ENCODE data around the gene ARHGAP21.
"Not testable (repeated sequence)": the region's sequence is repeated elsewhere in the genome, so short reads cannot be mapped to it uniquely, and the experiment has no call there.

ARHGAP21 gene

DNA sequence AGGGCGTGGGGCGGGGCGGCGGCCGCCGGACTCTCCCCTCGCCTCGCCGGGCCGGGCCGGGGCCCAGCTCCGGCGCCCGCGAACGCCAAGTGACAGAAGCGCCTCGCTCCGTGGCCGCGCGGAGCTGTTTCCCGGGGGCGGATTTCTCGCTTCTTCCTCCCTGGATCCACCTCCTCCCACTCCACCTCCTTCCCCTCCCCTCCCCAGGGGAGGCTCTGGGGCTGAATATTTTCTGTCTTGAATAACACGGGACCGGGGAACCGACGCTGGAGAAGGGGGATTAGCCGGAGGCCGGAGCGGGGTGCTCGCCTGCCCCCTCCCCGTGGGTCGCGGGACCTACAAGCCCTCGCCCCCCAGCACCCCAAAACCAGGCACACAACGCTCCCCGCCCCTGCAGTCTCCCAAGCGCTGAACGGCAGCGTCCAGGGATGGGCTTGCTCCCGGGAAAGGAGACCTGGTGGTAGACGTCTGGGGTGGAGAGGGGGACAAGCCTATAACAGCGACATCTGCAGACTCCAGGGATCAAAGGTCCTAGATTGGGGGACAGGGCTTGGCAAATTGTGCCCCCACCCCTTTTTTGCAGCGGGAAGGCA, at the start of gene ARHGAP21:
TSS of gene ARHGAP21 (minus strand) at position 100 of the 593 bp plus-strand sequence. CDS start 1,988 bp downstream, outside the sequence.
- DNase-seq: peak; percentile 30

DNA sequence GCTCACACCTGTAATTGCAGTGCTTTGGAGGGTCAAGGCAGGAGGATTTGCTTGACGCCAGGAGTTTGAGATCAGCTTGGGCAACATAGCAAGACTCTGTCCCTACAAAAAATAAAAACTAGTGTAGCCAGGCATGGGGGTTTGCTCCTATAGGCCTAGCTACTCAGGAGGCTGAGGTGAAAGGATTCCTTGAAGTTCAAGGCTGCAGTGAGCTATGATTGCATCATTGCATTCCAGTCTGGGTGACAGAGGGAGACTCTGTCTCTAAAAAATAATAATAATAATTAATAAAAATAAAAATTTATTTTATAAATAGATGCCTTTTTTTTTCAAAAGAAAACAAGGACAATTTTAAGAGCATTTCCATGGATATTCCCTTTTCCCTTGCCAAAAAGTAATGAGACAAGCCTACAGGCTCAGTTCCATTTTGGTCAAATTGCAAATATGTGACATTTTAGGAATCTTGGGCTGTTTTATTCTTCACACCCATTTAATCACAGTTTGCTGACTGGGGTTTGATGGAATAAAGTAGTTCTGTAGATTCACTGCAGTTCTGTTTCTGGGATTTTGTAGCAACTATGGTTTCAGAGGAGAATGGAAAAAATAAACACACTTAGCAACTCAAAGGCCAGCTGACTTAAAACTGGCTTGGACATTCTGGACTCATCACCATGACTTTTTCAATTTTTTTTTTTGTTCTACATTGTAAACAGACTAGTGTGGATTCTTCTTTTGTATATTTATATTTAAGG, 48.4 kb upstream of the ARHGAP21 start:
- no peak for DNase-seq

DNA sequence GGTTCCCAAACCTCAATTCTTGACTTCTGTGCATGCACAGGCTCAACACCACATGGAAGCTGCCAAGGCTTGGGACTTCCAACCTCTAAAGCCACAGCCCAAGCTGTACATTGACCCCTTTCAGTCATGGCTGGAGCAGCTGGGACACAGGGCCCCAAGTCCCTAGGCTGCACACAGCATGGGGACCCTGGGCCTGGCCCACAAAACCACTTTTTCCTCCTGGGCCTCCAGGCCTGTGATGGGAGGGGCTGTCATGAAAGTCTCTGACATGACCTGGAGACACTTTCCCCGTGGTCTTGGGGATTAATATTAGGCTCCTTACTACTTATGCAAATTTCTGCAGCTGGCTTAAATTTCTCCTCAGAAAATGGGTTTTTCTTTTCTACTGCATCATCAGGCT, 41.3 kb upstream of the ARHGAP21 start:
- DNase-seq: not testable (repeated sequence)

DNA sequence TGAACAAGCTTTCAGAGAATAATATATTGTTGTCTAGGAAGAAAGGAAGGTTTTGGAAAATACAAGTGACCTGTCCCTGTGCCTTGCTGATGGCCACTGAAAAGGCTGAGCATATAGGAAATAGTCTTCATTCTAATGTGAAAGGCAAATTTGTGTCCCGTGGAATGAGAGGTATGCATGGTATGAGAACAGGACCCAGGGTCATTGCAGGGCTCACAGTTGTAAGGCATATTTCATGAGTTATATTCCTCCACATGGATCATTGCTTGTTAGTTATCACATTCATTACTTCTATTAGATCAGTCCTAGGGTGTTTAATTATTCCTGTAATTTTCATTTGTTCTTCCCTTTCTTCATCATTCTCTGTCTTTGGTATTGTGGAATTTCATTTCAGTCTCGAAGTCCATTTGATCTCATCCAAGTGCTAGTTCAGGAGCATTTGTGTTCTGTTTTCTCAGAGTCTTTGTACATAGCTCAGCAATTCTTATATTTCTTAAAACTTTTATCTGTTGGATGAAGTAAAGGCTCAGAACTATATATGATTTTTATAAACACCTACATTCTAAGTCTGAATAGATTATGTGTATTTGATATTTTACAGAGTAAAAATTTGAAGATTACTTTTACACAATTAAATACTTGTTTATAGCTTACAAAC, 39.4 kb upstream of the ARHGAP21 start:
- DNase-seq: no peak

DNA sequence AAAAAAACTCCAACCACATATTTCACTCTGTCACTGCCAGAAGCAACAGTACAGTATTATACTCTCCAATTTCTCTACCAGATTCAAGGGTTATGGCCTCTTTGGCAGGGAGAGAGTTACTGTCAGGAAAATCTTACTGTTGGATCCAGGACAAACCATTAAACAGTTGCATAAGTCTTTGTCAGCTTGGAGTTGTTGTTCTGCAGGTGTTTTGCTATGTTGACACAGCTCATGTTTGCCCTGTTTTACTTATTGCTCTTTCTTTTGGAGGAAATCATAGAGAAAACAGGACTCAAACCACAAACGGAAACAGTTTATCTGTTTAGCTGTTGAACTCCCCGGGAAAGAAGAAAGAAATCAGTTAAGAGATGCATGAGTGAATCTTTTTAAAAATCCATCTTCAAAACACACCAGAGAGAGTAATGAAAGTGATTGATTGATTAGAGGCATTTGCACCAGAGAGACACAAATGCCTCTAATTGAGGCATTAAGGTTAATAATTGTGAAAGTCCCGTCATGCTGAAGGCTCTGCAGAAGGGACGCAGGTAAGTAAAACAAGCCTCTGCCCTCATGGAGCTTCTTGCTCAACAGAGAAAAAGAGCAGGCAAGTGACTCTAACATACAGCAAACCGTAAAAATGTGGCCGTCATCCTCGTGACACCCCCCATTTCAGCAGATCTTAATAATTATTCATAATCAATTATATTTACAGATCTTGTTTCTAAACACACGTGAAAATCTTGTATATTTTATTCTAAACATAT, 38.7 kb upstream of the ARHGAP21 start:
- DNase-seq: no peak

DNA sequence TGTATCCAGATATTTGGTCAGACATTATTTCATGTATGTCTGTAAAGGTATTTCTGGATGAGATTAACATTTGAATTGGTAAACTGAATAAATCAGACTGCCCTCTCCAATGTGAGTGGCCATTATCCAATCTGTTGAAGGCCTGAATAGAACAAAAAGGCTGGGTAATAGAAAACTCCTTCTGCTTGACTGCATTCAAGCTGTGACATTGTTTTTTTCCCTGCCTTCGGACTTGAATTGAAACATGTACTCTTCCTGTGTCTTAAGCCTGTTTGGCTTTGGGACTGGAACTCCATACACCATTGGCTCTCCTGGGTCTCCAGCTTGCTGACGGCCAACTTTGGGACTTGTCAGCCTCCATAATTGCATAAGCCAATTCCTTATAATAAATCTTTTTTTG, 36.0 kb upstream of the ARHGAP21 start:
- DNase-seq: no peak

DNA sequence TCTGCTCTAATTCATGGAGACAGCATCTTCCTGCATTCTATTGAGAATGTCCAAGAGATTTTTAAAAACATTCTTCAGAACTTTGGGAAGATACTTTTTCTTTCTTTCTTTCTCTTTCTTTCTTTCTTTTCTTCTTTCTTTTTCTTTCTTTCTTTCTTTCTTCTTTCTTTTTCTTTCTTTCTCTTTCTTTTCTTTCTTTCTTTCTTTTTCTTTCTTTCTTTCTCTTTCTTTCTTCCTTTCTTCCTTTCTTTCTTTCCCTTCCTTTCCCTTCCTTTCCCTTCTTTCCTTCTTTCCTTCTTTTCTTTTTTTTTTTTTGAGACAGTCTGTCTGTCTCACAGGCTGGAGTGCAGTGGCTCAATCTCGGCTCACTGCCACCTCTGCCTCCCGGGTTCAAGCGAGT, 34.6 kb upstream of the ARHGAP21 start:
- not testable (repeated sequence) for DNase-seq

DNA sequence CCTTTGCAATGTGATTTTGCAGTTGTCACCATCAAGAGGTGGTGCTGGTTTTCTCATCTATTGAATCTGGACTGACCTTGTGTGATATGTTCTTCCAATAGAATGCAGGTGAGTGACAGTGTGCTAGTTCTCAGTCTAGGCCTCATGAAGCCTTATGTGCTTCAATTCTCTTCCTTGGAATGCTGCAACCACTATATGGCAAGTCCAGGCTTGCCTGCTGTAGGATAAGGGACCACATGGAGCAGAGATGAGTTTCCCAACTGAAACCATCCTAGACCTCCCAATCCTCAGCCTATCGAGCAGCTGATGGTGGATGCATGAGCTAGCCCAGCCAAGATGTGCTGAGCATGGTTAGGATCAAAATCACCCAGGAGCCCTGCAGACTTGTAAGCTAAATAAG, 32.6 kb upstream of the ARHGAP21 start:
- no peak for DNase-seq

DNA sequence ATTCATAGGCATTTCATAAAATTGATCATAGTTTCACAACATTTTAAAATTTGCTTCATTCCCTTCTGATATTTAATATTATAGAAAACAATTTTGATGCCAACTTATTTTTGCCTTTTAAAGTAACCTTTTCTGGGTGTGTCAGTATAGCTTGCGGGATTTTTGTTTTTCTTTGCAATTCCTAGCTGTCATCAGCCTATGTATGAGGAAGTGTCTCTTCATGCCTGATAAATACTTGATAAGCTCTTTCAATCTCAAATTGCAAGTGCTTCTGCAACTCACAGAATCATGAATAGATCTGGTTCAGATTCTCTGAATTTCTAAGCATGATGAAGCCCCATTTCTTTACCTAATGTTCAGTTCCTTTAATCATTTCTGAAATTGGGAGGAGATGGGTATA, 28.0 kb upstream of the ARHGAP21 start:
- DNase-seq: no peak

DNA sequence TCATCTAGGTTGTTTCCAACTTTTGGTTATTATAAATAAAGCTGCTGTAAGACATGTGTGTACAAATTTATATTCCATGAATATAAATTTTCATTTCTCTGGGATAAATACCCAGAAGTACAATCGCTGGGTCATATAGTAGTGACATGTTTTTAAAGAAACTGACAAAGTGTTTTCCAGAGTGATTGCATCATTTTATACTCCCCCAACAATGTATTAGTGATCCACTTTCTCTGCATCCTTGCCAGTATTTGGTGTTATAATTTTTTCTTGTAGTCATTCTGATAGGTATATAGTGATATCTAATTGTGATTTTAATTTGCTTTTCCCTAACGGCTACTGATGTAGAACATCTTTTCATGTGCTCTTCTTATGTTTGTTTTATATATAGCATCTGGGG, 27.0 kb upstream of the ARHGAP21 start:
- no peak for DNase-seq

DNA sequence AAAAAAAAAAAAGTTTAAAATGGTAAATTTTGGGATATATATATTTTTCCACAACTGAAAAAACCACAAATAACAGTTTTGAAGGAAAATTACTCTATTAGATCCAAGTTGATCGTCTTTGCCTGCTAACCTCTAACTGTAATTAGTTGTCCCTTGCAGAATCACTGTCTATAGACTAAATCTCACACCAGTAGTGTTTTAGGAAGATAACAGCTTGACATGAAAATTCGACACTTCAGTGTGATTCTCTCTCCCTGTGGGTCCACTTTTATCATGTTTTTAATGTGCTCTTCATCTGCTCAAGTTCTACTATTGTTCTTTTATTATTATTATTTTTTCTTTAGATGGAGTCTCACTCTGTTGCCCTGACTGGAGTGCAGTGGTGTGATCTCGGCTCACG, 24.5 kb upstream of the ARHGAP21 start:
- no peak for DNase-seq

DNA sequence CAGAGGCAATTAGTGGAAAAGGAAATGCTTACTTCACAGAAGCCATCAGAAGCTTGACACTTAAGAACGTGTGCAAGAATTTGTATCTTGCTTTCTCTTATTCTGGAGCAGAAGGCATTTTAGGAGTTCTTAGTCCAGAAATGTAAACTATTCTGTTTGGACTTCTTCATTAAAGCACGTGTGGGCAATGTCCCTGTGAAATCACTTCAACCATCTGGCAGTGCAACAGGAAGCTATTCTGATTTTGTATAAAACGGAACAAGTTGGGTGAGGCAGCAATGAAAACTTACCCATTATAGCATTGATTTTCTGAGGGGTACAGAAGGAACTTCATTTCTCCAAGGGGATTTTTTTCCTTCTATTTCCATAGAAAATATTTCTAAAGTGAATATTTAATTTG, 21.3 kb upstream of the ARHGAP21 start:
- DNase-seq: no peak

DNA sequence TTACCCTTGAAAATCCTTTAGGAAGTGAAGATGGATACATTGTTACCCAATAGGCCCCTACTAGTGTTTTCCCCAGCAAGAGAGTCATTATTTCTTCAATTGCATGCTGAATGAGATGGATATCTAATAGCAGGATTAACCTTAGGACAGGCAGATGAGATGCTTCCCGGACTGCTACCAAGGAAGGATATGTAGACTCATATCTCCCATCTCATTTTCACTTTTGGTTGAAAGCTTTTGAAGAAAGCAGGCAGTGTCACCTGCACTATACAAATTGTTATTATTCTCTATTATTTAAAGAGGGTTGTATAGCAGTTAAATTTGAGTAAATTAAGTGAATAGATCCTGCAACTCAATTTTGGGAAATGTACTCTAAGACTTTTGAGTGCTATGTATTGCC, 17.0 kb upstream of the ARHGAP21 start:
- no peak for DNase-seq

DNA sequence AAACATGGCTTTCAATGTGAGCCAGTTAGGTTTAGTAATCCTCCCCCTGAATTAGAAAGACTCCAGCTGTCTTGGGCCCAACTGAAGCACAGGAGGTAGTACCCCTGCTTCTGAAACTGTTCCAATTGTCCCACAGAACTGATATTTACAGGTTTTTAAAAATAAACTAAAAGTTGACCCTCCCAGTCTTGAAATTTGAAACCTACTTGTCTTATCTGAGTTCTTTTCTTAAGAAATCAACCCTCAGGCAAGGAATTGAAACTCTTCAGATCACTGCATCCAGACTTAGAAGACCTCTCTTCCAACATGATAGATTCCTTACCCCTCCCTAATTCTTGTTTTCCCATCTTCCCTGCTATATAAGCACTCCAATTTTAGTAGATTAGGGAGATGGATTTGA, 13.3 kb upstream of the ARHGAP21 start:
- DNase-seq: no peak

DNA sequence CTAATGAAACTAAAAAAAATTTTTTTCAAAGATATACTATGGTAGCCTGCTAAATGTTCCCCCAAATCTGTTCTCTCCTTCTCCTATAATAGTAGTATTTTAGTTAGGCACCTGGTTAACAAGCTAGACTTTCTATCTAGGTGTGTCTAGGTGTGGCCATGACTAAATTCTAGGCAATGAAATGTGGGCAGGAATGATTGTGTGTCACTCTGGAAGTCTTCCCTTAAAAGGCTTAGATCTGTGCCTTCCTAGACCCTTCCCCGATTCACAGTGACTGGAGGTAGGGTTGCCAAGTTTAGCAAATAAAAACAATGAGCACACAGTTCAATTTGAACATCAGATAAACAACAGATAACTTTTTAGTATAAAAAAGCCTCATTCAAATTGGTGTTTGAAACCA, 8.3 kb upstream of the ARHGAP21 start:
- no peak for DNase-seq

DNA sequence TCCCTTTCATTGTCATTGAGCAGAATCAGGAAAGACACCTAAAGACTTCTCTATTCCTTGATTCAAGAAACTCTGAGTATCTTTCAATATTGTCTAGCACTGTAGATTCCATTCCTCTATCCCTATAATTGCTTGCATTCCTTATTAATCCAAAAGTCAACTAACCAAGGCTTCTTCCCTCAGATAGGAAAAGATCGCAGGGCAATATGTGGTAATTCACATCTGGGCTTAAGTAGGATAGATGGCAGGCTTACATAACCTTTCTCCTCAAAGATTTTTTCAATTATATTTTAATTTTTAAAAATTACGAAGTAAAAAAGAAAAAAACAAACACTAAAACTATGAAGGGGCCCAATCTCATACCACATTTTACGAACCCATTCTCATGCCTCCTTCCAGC, 7.1 kb upstream of the ARHGAP21 start:
- no peak for DNase-seq

DNA sequence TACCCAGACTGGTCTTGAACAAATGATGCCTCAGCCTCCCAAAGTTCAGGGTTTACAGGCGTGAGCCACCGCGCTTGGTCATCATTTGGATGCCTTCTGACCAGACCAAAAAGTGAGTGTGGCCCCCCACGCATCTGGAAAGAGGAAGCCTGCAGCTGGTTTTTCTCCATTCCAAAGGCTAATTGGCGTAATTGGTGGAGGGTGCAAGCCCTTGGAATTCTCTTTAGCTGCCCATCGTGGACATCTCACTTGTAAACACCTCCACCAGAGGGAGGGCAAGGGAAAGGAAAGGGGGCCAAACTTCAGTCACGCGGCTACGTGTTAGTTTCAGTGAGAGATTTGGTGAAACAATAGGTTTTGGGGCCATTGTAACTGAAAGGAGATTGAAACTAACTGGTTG, 4.1 kb upstream of the ARHGAP21 start:
- DNase-seq: no peak

DNA sequence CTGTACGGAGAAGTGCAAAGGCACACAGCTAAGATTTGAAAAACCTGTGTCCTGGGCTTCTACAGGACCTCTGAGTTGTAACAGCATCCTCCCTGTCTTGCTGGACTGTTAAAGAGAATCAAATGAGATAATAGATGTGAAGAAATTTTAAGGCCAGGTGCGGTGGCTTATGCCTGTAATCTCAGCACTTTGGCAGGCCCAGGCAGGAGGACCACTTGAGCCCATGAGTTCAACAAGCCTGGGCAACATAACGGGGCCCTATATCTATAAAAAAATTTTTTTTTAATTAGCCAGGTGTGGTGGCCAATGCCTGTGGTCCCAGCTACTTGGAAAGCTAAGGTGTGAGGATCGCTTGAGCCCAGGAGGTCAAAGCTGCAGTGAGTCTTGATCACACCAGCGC, 2.9 kb upstream of the ARHGAP21 start:
- no peak for DNase-seq

DNA sequence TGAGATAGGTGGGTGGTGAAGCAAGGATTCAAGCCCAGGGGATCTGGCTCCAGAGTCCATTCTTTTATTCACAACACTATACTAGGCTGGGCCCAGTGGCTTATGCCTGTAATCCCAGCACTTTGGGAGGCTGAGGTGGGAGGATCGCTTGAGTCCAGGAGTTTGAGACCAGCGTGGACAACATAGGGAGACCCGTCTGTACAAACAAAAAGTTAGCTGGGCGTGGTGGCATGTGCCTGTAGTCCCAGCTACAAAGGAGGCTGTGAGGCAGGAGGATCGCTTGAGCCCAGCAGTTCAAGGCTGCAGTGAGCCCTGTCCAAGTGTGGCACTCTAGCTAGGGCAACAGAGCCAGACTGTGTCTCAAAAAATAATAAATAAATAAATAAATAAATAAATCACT, 2.3 kb upstream of the ARHGAP21 start:
- not testable (repeated sequence) for DNase-seq

DNA sequence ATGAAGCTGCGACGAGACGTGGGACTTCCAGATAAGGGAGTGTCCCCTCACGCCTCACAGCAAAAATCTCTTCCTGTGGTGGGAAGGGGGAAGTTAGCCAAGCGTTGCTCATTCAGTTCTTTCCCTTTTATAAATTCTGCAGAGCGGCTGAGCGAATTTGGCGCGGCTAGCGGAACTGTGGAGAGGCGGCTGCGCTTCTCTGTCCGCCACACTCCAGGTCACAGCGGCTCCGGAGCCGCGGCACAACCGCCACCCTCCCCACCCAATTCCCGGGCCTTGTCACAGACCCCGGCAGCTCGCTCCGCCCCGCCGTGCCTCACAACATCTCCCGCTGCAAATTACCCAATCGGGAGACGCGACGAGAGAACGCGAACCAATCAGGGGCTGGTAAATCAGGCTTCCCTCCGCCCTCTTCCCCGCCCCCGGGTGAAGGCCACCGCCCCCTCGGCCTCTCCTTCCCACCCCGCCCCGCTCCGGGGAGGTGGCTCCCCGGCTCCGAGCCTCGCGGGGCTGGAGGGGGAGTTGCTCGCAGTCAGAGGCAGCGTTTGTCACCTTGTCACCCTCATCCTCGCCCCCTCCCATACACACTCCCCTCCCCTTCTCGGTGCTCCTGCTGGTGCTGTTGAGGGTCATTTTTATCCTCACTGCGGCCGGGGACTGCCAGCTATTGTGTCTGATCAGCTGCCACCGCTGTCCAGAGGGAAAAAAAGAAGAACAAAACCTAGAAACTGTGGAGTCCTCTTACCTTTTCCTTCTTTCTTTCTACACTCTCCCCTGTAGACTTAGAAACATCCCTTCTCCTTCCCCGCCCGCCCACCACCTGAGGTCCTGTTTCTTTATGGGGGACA, 918 bp upstream of the ARHGAP21 start:
- peak; percentile 94 for DNase-seq

DNA sequence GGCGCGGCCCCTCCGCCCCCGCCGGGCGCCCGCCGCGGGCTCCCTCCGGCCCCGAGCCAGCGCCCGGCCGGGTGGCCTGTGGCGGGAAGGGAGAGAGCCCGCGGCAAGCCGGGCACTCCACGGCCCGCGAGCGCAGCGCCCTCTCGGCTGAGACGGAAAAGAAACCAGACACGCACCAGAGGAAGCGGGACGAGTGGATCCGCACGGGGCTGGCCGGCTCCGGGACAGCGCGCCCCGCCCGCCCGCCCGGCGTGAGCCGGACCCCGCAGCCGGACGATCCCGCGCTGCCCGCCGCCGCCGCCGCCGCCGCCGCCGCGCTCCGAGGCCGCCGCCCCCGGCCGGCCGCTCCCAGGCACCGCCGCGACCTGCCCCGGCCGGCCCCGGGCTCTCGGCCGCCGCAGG, 300 bp downstream of the ARHGAP21 start:
- DNase-seq: no peak

DNA sequence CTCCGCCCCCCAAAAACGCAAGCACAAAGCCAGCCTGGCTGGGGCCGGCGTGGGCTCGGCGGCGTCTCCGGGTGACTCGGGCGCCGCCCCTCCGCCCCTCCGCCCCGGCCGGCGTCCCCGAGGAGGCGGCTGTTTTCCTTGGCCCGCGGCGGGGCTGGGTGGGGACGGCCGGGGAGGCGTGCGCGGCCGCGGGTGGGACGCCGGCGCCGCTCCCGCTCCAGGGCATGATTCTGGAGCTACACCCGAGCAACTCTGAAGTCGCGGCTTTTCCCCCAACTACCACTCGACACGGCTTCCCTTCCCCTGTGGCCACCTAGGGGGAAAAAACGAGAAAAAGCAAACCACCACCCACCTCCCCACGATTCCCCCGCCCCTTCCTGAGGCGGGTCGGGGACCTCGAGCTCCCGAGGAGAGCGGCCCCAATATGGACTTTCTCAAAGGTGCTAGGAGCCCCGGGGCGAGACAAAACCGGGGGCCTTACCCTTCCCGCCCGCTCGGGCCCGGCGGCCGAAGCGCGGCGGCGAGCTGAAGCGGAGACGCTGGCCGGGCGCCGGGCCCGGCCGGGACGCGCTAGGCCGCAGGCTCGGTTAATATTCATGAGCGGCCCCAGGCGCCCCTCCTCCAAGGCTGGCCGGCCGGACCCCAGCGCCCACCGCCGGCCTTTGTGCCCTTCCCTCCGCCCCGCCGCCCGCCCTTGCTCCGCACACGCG, 856 bp downstream of the ARHGAP21 start:
- peak; percentile 33 for DNase-seq

Data from stimulated activated CD4-positive, alpha-beta T cell treated with anti-CD3 and anti-CD28 coated beads, Interleukin-1b, Interleukin-23, amount 100 ng/mL, for 48 hours (primary cell).